Activated B cell treated with CpG ODN at 0.5 μM for 24 hours (primary cell): ENCODE results near the gene OMG. TPM values are rescaled to one million over a fixed set of nuclear protein-coding genes. Genes with fewer than 3 reads are reported as not detected.

Experiments
- ATAC-seq: fragments of 200-7000 bp; cut with Tn5 transposase; one replicate; pipeline ENCODE4 v1.10.0; 2021; ENCODE audit warnings: low read depth, mild to moderate bottlenecking, moderate library complexity
- CTCF ChIA-PET: fragments of 350-600 bp; sonication (Branson Sonifier 250); formaldehyde crosslinking; loops from one replicate; lab custom pipeline; 2021; ENCODE audit warnings: antibody characterized with exemption; lab: Charles Lee
- POLR2A ChIA-PET: fragments of 350-600 bp; sonication (Branson Sonifier 250); formaldehyde crosslinking; loops from one replicate; lab custom pipeline; 2021; ENCODE audit warnings: antibody characterized with exemption; lab: Charles Lee
- DNase-seq: peaks from one replicate; pipeline ENCODE4 v3.0.0; 2022
- H3K27ac Mint-ChIP-seq: one replicate; pipeline ENCODE4 v1.8.0; 2020; ENCODE audit warnings: mixed read lengths
- H3K27me3 Mint-ChIP-seq: one replicate; pipeline ENCODE4 v1.8.0; 2021; ENCODE audit warnings: mixed read lengths
- H3K36me3 Mint-ChIP-seq: one replicate; pipeline ENCODE4 v1.8.0; 2021; ENCODE audit warnings: low read depth, mixed read lengths
- H3K4me1 Mint-ChIP-seq: one replicate; pipeline ENCODE4 v1.8.0; 2021; ENCODE audit warnings: mixed read lengths
- H3K4me3 Mint-ChIP-seq: one replicate; pipeline ENCODE4 v1.8.0; 2020; ENCODE audit warnings: mild to moderate bottlenecking, mixed read lengths
- H3K9me3 Mint-ChIP-seq: one replicate; pipeline ENCODE4 v1.8.0; 2020; ENCODE audit warnings: mixed read lengths
- intact Hi-C: fragments of 100-400 bp; cut with micrococcal nuclease; formaldehyde crosslinking; loops from one replicate; pipeline ENCODE4 v1.15.1; 2024
- total RNA-seq: library from RNA; stranded (reverse); gene quantifications from 2 replicates; pipeline ENCODE4 v1.2.3, GENCODE V29; 2022
- TF ChIP-seq, protein P1 (sequence below): fragments of 200-600 bp; IDR thresholded peaks from one replicate; pipeline ENCODE4 v1.8.0; 2022; ENCODE audit warnings: antibody characterized with exemption, mild to moderate bottlenecking

Gene OMG
- total RNA-seq, 1 donor from 2014 or later: 0.16 TPM

DNA sequence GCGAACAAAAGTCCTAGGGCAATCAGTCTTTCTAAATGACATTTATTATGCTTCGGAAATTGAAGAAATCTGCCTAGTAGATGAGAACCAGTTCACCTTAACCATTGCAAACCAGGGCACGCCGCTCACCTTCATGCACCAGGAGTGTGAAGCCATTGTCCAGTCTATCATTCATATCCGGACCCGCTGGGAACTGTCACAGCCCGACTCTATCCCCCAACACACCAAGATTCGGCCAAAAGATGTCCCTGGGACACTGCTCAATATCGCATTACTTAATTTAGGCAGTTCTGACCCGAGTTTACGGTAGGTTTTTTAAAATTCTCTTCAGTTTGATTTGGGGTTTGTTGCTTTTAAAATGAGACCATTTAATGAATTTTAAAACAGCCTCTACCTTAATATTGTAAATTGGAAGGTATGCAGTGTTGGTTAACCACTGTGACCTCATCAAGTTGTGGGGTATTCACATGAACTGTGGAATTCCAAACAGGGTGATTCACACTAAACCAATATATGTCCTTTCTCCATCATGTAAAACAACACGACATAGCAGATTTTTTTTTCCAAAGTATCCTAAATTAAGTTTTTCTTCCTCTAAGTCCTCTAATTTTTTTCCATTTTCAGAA lies 30.6 kb upstream of the OMG start:
- POLR2A ChIA-PET: no interaction called here
- TF ChIP-seq, protein P1, sequence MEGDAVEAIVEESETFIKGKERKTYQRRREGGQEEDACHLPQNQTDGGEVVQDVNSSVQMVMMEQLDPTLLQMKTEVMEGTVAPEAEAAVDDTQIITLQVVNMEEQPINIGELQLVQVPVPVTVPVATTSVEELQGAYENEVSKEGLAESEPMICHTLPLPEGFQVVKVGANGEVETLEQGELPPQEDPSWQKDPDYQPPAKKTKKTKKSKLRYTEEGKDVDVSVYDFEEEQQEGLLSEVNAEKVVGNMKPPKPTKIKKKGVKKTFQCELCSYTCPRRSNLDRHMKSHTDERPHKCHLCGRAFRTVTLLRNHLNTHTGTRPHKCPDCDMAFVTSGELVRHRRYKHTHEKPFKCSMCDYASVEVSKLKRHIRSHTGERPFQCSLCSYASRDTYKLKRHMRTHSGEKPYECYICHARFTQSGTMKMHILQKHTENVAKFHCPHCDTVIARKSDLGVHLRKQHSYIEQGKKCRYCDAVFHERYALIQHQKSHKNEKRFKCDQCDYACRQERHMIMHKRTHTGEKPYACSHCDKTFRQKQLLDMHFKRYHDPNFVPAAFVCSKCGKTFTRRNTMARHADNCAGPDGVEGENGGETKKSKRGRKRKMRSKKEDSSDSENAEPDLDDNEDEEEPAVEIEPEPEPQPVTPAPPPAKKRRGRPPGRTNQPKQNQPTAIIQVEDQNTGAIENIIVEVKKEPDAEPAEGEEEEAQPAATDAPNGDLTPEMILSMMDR: no peak
- no peaks in the 10 kb centered on the region for H3K9me3 Mint-ChIP-seq
- DNase-seq (no peak), ATAC-seq (no peak)
- H3K36me3 Mint-ChIP-seq: peaks cover 23% of the 10 kb centered on the region
- H3K4me1 Mint-ChIP-seq: peaks cover 10% of the 10 kb centered on the region
- no peaks in the 10 kb centered on the region for H3K27me3 Mint-ChIP-seq
- CTCF ChIA-PET: no interaction called here
- H3K4me3 Mint-ChIP-seq: no peak overlapping the region
- no peak overlapping the region for H3K27ac Mint-ChIP-seq
- intact Hi-C loops: loop anchor here (10.0 kb wide), 1 partner anchor 63 kb away; no protein-coding TSS in a partner anchor

GRCh38 chr17:31323551-31323950 lies 26.5 kb upstream of the OMG start:
- POLR2A ChIA-PET: interaction anchor here (1.1 kb wide), 1 partner anchor 50 kb away, joined by 3 read pairs; no protein-coding TSS in a partner anchor
- H3K4me3 Mint-ChIP-seq: no peak overlapping the region
- H3K4me1 Mint-ChIP-seq: peaks cover 28% of the 10 kb centered on the region
- H3K27ac Mint-ChIP-seq: peak overlapping the region; percentile 62
- H3K9me3 Mint-ChIP-seq: no peaks in the 10 kb centered on the region
- intact Hi-C loops: loop anchor here (10.0 kb wide), 1 partner anchor 59 kb away; no protein-coding TSS in a partner anchor
- CTCF ChIA-PET: interaction anchor here (1.4 kb wide), 1 partner anchor 49 kb away, joined by 5 read pairs; no protein-coding TSS in a partner anchor
- TF ChIP-seq, protein P1: no peak
- H3K36me3 Mint-ChIP-seq: peaks cover 27% of the 10 kb centered on the region
- H3K27me3 Mint-ChIP-seq: no peaks in the 10 kb centered on the region
- DNase-seq: no peak
- ATAC-seq: no peak

DNA sequence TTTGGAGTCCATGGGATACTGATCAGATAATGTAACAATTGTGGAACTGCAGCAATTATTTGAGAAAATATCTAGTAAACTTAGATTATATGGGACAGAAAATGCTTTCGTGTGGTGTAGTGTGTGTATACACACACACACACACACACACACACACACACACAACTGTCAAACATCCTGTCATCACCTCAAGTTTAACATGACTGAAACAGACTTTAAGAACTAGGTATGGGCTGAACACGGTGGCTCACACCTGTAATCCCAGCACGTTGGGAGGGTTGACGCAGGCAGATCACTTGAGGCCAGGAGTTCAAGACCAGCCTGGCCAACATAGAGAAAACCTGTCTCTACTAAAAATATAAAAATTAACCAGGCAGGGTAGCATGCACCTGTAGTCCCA lies 24.9 kb upstream of the OMG start:
- H3K36me3 Mint-ChIP-seq: peaks cover 26% of the 10 kb centered on the region
- ChIA-PET POLR2A (interaction anchor here (1.0 to 7.5 kb wide), 3 partner anchors 15 to 53 kb away, joined by 3 to 247 read pairs (median 5); no protein-coding TSS in a partner anchor), CTCF (interaction anchor here (1.0 kb wide), 1 partner anchor 51 kb away, joined by 3 read pairs; no protein-coding TSS in a partner anchor)
- H3K4me3 Mint-ChIP-seq: peak overlapping the region; percentile 84
- no peak for DNase-seq
- ATAC-seq: no peak
- H3K9me3 Mint-ChIP-seq: no peaks in the 10 kb centered on the region
- TF ChIP-seq, protein P1: no peak
- H3K27ac Mint-ChIP-seq: peak overlapping the region; percentile 96
- H3K27me3 Mint-ChIP-seq: no peaks in the 10 kb centered on the region
- intact Hi-C loops: loop anchor here (1.0 to 10.0 kb wide), 2 partner anchors 51 to 57 kb away; no protein-coding TSS in a partner anchor
- H3K4me1 Mint-ChIP-seq: peaks cover 36% of the 10 kb centered on the region

DNA sequence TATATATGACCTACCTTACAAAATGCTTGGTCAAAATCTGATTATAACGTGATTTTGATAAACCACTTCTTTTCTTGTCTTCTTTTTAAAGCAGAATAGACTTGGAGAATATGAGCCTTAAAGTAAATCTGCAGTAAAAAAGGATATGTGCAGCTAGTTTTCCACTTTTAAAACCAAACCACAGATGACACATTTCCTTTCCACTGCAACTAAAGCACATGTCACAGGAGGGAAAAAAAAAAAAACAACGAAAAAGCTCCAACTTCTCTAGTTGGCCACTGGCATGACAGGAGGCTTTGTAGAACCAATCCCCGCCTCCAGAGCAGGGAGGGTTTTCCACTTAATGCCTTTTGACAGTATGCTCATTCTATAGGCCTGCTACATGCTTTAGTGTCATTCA lies 24.4 kb upstream of the OMG start, which contains the start of gene EVI2A:
TSS of gene EVI2A (minus strand) at position 142 of the 400 bp plus-strand sequence. CDS start 2,609 bp downstream, outside the sequence.
- peak; percentile 69 for ATAC-seq
- peak within 1 kb of the TSS; percentile 84 for H3K4me3 Mint-ChIP-seq
- H3K4me1 Mint-ChIP-seq: peaks cover 41% of the 10 kb centered on the region
- no peaks in the 10 kb centered on the region for H3K9me3 Mint-ChIP-seq
- TF ChIP-seq, protein P1: no peak
- CTCF ChIA-PET: interaction anchor here (1.0 kb wide), 1 partner anchor 51 kb away, joined by 3 read pairs; no protein-coding TSS in a partner anchor
- DNase-seq: no peak
- POLR2A ChIA-PET: interaction anchor here (0.7 to 7.5 kb wide), 6 partner anchors 14 to 580 kb away, joined by 3 to 247 read pairs (median 4); partner anchors contain the start of gene UTP6
- peak within 1 kb of the TSS; percentile 96 for H3K27ac Mint-ChIP-seq
- no peaks in the 10 kb centered on the region for H3K27me3 Mint-ChIP-seq
- intact Hi-C loops: loop anchor here (1.0 to 10.0 kb wide), 2 partner anchors 52 to 57 kb away; no protein-coding TSS in a partner anchor
- peaks cover 25% of the 10 kb centered on the region for H3K36me3 Mint-ChIP-seq

- DNase-seq (no peak), ATAC-seq (no peak)
- intact Hi-C loops: loop anchor here (1.0 to 10.0 kb wide), 2 partner anchors 53 to 56 kb away; no protein-coding TSS in a partner anchor
- Mint-ChIP-seq H3K27ac (peak overlapping the region; percentile 96), H3K4me3 (peak overlapping the region; percentile 84), H3K9me3 (no peaks in the 10 kb centered on the region), H3K27me3 (no peaks in the 10 kb centered on the region), H3K4me1 (peaks cover 48% of the 10 kb centered on the region), H3K36me3 (peaks cover 25% of the 10 kb centered on the region)
- TF ChIP-seq, protein P1: no peak
- CTCF ChIA-PET: interaction anchor here (0.8 to 2.3 kb wide), 4 partner anchors 52 to 117 kb away, joined by 3 to 10 read pairs (median 3); no protein-coding TSS in a partner anchor
- POLR2A ChIA-PET: interaction anchor here (0.6 to 7.5 kb wide), 6 partner anchors 13 to 1030 kb away, joined by 3 to 247 read pairs (median 4); partner anchors contain the start of gene UTP6
These were observed 23.8 kb upstream of the OMG start for GRCh38 chr17:31320791-31321190.
